HepG2 (cell line): Measurements from ENCODE around the gene HOXA6. TPM values are rescaled to one million over a fixed set of nuclear protein-coding genes. Genes with fewer than 3 reads are reported as not detected.

Experiments used
- ATAC-seq: fragments of 200-7000 bp; cut with Tn5 transposase; 3 replicates; pipeline ENCODE4 v1.9.1; 2020; ENCODE audit warnings: mild to moderate bottlenecking, moderate library complexity
- BruUV-seq: library from RNA; stranded (reverse); fragments of 400-500 nt; replicated peaks from 2 replicates; lab custom pipeline; 2021; lab: Mats Ljungman, UMichigan
- CTCF ChIA-PET: fragments of 300-600 bp; formaldehyde crosslinking; extraction: SDS; loops from one replicate; lab custom pipeline; 2021; ENCODE audit warnings: low total read pairs, inconsistent platforms, low intra/inter-chr PET ratio; lab: Yijun Ruan, JAX
- POLR2A ChIA-PET: fragments of 350-600 bp; sonication (Branson Sonifier 250); formaldehyde crosslinking; loops from one replicate; lab custom pipeline; 2020; ENCODE audit warnings: antibody characterized with exemption, inconsistent platforms; lab: Yijun Ruan, JAX
- DNase-seq: peaks from one replicate; pipeline ENCODE4 v3.0.0-alpha.2; 2015; ENCODE audit warnings: low spot score
- FAIRE-seq: peaks from 3 replicates; lab custom pipeline; 2011; peaks lifted over from hg19 to GRCh38; lab: Jason Lieb, UNC
- H2AFZ ChIP-seq: one replicate; pipeline ENCODE4 v1.6.1; 2011; ENCODE audit warnings: low read length, inconsistent platforms
- H3K27ac ChIP-seq: fragments of 300-600 bp; 3 replicates; pipeline ENCODE4 v1.8.0; 2011; ENCODE audit warnings: mixed run types, mild to moderate bottlenecking, mixed read lengths, low read length, inconsistent platforms; ENCODE audit not compliant: insufficient read depth; ENCODE audit errors: extremely low read length
- H3K27me3 ChIP-seq, 2 experiments: fragments of 200-600 bp in 1 of 2; 2 replicates in 1 of 2; 3 replicates in 1 of 2; pipeline versions ENCODE4 v1.6.0 to v1.8.0; 2011; ENCODE audit warnings: low read length in 2 of 2, mild to moderate bottlenecking in 2 of 2, moderate library complexity in 2 of 2, inconsistent platforms in 1 of 2; ENCODE audit not compliant: insufficient read depth in 2 of 2, control insufficient read depth in 1 of 2
- H3K36me3 ChIP-seq, 2 experiments: fragments of 200-600 bp in 1 of 2; replicated peaks in 1 of 2; 2 replicates in 1 of 2; 3 replicates in 1 of 2; pipeline versions ENCODE4 v1.5.1 to v1.8.0; 2011; ENCODE audit warnings: low read length in 2 of 2, inconsistent platforms in 1 of 2; ENCODE audit not compliant: insufficient read depth in 2 of 2, control insufficient read depth in 1 of 2
- H3K4me1 ChIP-seq: 2 replicates; pipeline ENCODE4 v1.5.1; 2012; ENCODE audit warnings: low read length, inconsistent platforms; ENCODE audit not compliant: insufficient read depth
- H3K4me2 ChIP-seq: 2 replicates; pipeline ENCODE4 v1.6.0; 2011; ENCODE audit warnings: low read depth, low read length, inconsistent platforms
- H3K4me3 ChIP-seq, 3 experiments: fragments of 200-600 bp in 1 of 3; sonication (generic), shearing (Covaris generic) in 1 of 3; replicated peaks in 1 of 3; 2 replicates each; pipeline ENCODE4 v1.5.1; 2011 to 2016; ENCODE audit warnings: low read length in 3 of 3, inconsistent platforms in 2 of 3, low read depth in 2 of 3, mild to moderate bottlenecking in 2 of 3, control low read depth in 1 of 3, mixed read lengths in 1 of 3; ENCODE audit not compliant: insufficient read depth in 1 of 3
- H3K79me2 ChIP-seq: one replicate; pipeline ENCODE4 v1.6.1; 2011; ENCODE audit warnings: low read length, inconsistent platforms; ENCODE audit not compliant: insufficient read depth
- H3K9ac ChIP-seq: 2 replicates; pipeline ENCODE4 v1.6.0; 2011; ENCODE audit warnings: mild to moderate bottlenecking, low read depth, low read length, inconsistent platforms; ENCODE audit not compliant: insufficient read depth
- H3K9me3 ChIP-seq: 2 replicates; pipeline ENCODE4 v1.5.1; 2012; ENCODE audit warnings: mild to moderate bottlenecking, low read length
- H4K20me1 ChIP-seq: 2 replicates; pipeline ENCODE4 v1.6.0; 2011; ENCODE audit warnings: inconsistent platforms, mild to moderate bottlenecking, low read length, moderate library complexity; ENCODE audit not compliant: insufficient read depth
- GZF1 ChIP-seq: sonication (generic); formaldehyde crosslinking; IDR thresholded peaks from 2 replicates; pipeline ENCODE4 v1.5.1; 2020; ENCODE audit warnings: mild to moderate bottlenecking, missing genetic modification reagents
- SMYD3 ChIP-seq: sonication (generic); formaldehyde crosslinking; IDR thresholded peaks from 2 replicates; pipeline ENCODE4 v1.8.1; 2023; ENCODE audit warnings: mild to moderate bottlenecking, missing genetic modification reagents
- SOX5 ChIP-seq: IDR thresholded peaks from 2 replicates; pipeline ENCODE4 v1.6.1; 2016; ENCODE audit warnings: borderline replicate concordance
- TBX2 ChIP-seq: sonication (generic); formaldehyde crosslinking; IDR thresholded peaks from 2 replicates; pipeline ENCODE4 v1.5.0; 2020; ENCODE audit warnings: missing genetic modification reagents, mild to moderate bottlenecking, borderline replicate concordance
- ZNF484 ChIP-seq: sonication (generic); formaldehyde crosslinking; IDR thresholded peaks from 2 replicates; pipeline ENCODE4 v1.5.1; 2020; ENCODE audit warnings: mild to moderate bottlenecking, low read depth, missing genetic modification reagents, borderline replicate concordance
- ZNF605 ChIP-seq: sonication (generic); formaldehyde crosslinking; IDR thresholded peaks from 2 replicates; pipeline ENCODE4 v1.8.0; 2022; ENCODE audit warnings: mild to moderate bottlenecking, missing genetic modification reagents
- ZNF891 ChIP-seq: sonication (generic); formaldehyde crosslinking; IDR thresholded peaks from 2 replicates; pipeline ENCODE4 v1.5.0; 2020; ENCODE audit warnings: mild to moderate bottlenecking, missing genetic modification reagents
- whole genome bisulfite sequencing: methylation state at CpG from one replicate; pipeline ENCODE4 v1.1.6; 2017; ENCODE audit warnings: low lambda C conversion rate; 5-methylcytosine and 5-hydroxymethylcytosine counted together
- in situ Hi-C: cut with HindIII; loops from 2 replicates; pipeline ENCODE4 v1.10.0; 2017; ENCODE audit warnings: low pct_unique_long_range_greater_than_20kb; ENCODE audit not compliant: extremely low pct_ligation_motif_present
- intact Hi-C: fragments of 100-400 bp; cut with micrococcal nuclease; formaldehyde crosslinking; loops from one replicate; pipeline ENCODE4 v1.10.0; 2022; ENCODE audit not compliant: unreplicated experiment
- polyA plus RNA-seq, 8 experiments: library from polyadenylated mRNA; depleted of rRNA in 3 of 8; stranded (reverse) in 7 of 8; unstranded in 1 of 8; fragments of >200 nt; fragmentation: Illumina TruSeq in 4 of 8; extraction: Trizol in 4 of 8; gene quantifications; 2 replicates each; pipeline versions ENCODE4 v1.2.1 to v1.2.3, GENCODE V29; 2011 to 2016; ENCODE audit warnings: low read depth in 4 of 8, missing spikeins in 1 of 8, mixed read lengths in 1 of 8; ENCODE audit not compliant: insufficient read depth in 1 of 8
- total RNA-seq, 5 experiments: library from RNA; depleted of rRNA; stranded (reverse); fragments of >200 nt; fragmentation: Illumina TruSeq; extraction: Trizol; gene quantifications; 2 replicates each; pipeline ENCODE4 v1.2.3, GENCODE V29; 2016; ENCODE audit warnings: low read depth in 1 of 5
- TF ChIP-seq, protein P1 (sequence below): sonication (generic); formaldehyde crosslinking; IDR thresholded peaks from 2 replicates; pipeline ENCODE4 v1.4.0; 2020; ENCODE audit warnings: low read depth, mild to moderate bottlenecking, missing genetic modification reagents
- TF ChIP-seq, protein P2 (sequence below): sonication (generic); formaldehyde crosslinking; IDR thresholded peaks from 2 replicates; pipeline ENCODE4 v1.8.1; 2023; ENCODE audit warnings: mild to moderate bottlenecking, missing genetic modification reagents
- TF ChIP-seq, protein P3 (sequence below): sonication (generic); formaldehyde crosslinking; IDR thresholded peaks from 2 replicates; pipeline ENCODE4 v1.5.1; 2020; ENCODE audit warnings: mild to moderate bottlenecking, missing genetic modification reagents

The HOXA6 gene
- total and polyA plus RNA-seq, 2 of the 13 experiments (the other 11 are each of a cell fraction or from before 2014, with no cell fraction given): 1.3 to 1.5 TPM

DNA sequence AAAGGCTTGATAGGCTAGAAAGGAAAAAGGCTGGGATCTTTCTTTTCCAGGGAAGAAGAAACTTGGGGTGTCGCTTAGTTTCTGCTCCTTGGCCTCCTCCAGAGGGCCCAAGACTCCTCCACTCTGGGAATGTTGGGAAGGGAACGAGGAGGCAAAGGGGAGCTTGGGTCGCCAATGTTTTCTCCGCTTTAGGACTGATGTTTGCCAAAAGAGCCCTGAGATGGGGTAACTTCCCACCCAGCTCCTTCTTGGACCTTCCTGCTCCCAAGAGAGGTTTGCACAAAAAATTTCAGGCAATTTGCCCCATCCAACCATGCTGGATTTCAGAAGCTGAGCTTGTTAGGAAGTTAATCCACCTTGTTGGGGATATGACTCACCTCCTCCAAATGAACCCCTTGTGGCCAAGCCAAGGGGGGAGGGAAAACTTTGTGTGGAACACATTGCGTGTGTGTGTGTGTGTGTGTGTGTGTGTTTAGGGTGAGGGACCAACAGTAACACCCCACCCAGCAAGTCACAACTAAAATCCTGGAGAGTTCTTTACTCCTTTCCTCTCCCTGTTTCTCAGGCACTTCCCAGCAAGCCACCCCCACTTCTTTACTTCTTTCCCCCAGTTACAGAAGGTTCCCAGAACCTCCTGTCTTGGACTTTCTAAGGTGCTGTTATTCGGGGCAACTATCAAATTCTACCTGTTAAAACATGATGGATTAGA lies 36.4 kb downstream of the HOXA6 start:
- intact Hi-C loops: no loop called here

More for the DNA sequence above, 36.4 kb downstream of the HOXA6 start:
- H3K27ac ChIP-seq: no peak overlapping the region
- no peak for FAIRE-seq
- TF ChIP-seq, protein P1, sequence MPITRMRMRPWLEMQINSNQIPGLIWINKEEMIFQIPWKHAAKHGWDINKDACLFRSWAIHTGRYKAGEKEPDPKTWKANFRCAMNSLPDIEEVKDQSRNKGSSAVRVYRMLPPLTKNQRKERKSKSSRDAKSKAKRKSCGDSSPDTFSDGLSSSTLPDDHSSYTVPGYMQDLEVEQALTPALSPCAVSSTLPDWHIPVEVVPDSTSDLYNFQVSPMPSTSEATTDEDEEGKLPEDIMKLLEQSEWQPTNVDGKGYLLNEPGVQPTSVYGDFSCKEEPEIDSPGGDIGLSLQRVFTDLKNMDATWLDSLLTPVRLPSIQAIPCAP: no peak
- no peak for TF ChIP-seq SOX5
- TF ChIP-seq, protein P2, sequence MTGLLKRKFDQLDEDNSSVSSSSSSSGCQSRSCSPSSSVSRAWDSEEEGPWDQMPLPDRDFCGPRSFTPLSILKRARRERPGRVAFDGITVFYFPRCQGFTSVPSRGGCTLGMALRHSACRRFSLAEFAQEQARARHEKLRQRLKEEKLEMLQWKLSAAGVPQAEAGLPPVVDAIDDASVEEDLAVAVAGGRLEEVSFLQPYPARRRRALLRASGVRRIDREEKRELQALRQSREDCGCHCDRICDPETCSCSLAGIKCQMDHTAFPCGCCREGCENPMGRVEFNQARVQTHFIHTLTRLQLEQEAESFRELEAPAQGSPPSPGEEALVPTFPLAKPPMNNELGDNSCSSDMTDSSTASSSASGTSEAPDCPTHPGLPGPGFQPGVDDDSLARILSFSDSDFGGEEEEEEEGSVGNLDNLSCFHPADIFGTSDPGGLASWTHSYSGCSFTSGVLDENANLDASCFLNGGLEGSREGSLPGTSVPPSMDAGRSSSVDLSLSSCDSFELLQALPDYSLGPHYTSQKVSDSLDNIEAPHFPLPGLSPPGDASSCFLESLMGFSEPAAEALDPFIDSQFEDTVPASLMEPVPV (CRISPR knock-in tag): no peak
- TF ChIP-seq TBX2 (CRISPR knock-in tag): no peak
- TF ChIP-seq GZF1 (CRISPR knock-in tag): no peak
- TF ChIP-seq, protein P3, sequence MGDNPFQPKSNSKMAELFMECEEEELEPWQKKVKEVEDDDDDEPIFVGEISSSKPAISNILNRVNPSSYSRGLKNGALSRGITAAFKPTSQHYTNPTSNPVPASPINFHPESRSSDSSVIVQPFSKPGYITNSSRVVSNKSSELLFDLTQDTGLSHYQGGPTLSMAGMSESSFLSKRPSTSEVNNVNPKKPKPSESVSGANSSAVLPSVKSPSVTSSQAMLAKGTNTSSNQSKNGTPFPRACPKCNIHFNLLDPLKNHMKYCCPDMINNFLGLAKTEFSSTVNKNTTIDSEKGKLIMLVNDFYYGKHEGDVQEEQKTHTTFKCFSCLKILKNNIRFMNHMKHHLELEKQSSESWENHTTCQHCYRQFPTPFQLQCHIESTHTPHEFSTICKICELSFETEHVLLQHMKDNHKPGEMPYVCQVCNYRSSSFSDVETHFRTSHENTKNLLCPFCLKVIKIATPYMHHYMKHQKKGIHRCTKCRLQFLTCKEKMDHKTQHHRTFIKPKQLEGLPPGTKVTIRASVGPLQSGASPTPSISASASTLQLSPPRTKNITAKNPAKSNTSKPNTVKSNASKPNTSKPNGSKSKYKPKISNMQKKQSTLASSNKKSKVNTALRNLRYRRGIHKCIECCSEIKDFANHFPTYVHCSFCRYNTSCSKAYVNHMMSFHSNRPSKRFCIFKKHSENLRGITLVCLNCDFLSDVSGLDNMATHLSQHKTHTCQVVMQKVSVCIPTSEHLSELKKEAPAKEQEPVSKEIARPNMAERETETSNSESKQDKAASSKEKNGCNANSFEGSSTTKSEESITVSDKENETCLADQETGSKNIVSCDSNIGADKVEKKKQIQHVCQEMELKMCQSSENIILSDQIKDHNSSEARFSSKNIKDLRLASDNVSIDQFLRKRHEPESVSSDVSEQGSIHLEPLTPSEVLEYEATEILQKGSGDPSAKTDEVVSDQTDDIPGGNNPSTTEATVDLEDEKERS (CRISPR knock-in tag): no peak
- TF ChIP-seq SMYD3 (CRISPR knock-in tag): no peak
- no peak for TF ChIP-seq ZNF605 (CRISPR knock-in tag)
- no peak for TF ChIP-seq ZNF484
- no peak for TF ChIP-seq ZNF891 (CRISPR knock-in tag)
- H3K4me1 ChIP-seq: peaks cover 12% of the 10 kb centered on the region; the same call in 1 of the 2 replicates
- H3K79me2 ChIP-seq: peaks cover 12% of the 10 kb centered on the region
- in situ Hi-C loops: no loop called here
- no peak overlapping the region for H3K4me2 ChIP-seq
- peaks cover 2 to 9% of the 10 kb centered on the region in 2 experiments; a peak in 2 of 5 replicates for H3K36me3 ChIP-seq
- no peak overlapping the region for H3K9ac ChIP-seq
- no peaks in the 10 kb centered on the region for H3K27me3 ChIP-seq
- CTCF ChIA-PET: no interaction called here
- no peak for ATAC-seq
- DNase-seq: no peak
- H3K9me3 ChIP-seq: no peaks in the 10 kb centered on the region
- POLR2A ChIA-PET: interaction anchor here (0.7 to 3.8 kb wide), 2 partner anchors 10 to 20 kb away, joined by 3 to 55 read pairs; partner anchors contain the start of gene HOXA4
- 89% methylated on average over 6 of the region's 6 CpGs for WGBS
- no TSS peak for BruUV-seq
- peaks cover 5% of the 10 kb centered on the region; the same call in 1 of the 2 replicates for H4K20me1 ChIP-seq
- H3K4me3 ChIP-seq: no peak overlapping the region
- no peak overlapping the region for H2AFZ ChIP-seq
